Uterus (tissue), 4 donors: ENCODE data around the gene SUFU. TPM values are rescaled to one million over a fixed set of nuclear protein-coding genes. Genes with fewer than 3 reads are reported as not detected.

ENCODE experiments used
- DNase-seq, 2 donors: peaks; one replicate each; pipeline ENCODE4 v3.0.0-alpha.2; 2019 to 2020
- H3K27ac ChIP-seq, 2 donors: fragments of 200-600 bp; sonication (generic); 1 replicate in 1 of 2; 2 replicates in 1 of 2; pipeline ENCODE4 v1.5.1; 2016 to 2018
- H3K27me3 ChIP-seq, 2 donors: fragments of 200-600 bp; sonication (generic); one replicate each; pipeline ENCODE4 v1.5.1; 2018 to 2019; ENCODE audit warnings: control low read depth in 1 of 2
- H3K36me3 ChIP-seq, 2 donors: fragments of 200-600 bp; sonication (generic); one replicate each; pipeline ENCODE4 v1.5.1; 2019; ENCODE audit warnings: control low read depth in 1 of 2
- H3K4me1 ChIP-seq, 2 donors: fragments of 200-600 bp; sonication (generic); one replicate each; pipeline ENCODE4 v1.5.1; 2018 to 2019; ENCODE audit warnings: control low read depth in 1 of 2
- H3K4me3 ChIP-seq, 2 donors: fragments of 200-600 bp; sonication (generic); 1 replicate in 1 of 2; 2 replicates in 1 of 2; pipeline ENCODE4 v1.5.1; 2018 to 2019; ENCODE audit warnings: mild to moderate bottlenecking in 1 of 2
- H3K9me3 ChIP-seq, 2 donors: fragments of 200-600 bp; sonication (generic); one replicate each; pipeline ENCODE4 v1.5.1; 2019; ENCODE audit warnings: control low read depth in 1 of 2
- POLR2A ChIP-seq, 2 donors: fragments of 450-650 bp; IDR thresholded peaks; one replicate each; pipeline ENCODE4 v1.6.1; 2016; ENCODE audit warnings: antibody characterized with exemption in 2 of 2, mild to moderate bottlenecking in 1 of 2, moderate library complexity in 1 of 2
- intact Hi-C: fragments of 100-400 bp; cut with DNase I; formaldehyde crosslinking; loops from one replicate; pipeline ENCODE4 v1.15.1; 2023; ENCODE audit warnings: low total_unique reads
- total RNA-seq, 4 donors: library from RNA; depleted of rRNA in 3 of 4; stranded (reverse); fragments of >200 nt in 3 of 4; gene quantifications; one replicate each; pipeline versions ENCODE4 v1.1.0 to v1.2.4, GENCODE V29; 2014 to 2023
- TF ChIP-seq, protein P1 (sequence below), 4 experiments: fragments of 200-600 bp in 2 of 4; fragments of 450-650 bp in 2 of 4; sonication (generic) in 2 of 4; IDR thresholded peaks; one replicate each; pipeline ENCODE4 v1.5.1; 2016 to 2019; ENCODE audit warnings: antibody characterized with exemption in 4 of 4, mild to moderate bottlenecking in 2 of 4, moderate library complexity in 1 of 4
- donor health status: DM: yes; HTN: yes; CAD: no.

The SUFU gene
- total RNA-seq, 4 donors from 2014 or later, result 2.8 to 20.7 (median 12.3) TPM

DNA sequence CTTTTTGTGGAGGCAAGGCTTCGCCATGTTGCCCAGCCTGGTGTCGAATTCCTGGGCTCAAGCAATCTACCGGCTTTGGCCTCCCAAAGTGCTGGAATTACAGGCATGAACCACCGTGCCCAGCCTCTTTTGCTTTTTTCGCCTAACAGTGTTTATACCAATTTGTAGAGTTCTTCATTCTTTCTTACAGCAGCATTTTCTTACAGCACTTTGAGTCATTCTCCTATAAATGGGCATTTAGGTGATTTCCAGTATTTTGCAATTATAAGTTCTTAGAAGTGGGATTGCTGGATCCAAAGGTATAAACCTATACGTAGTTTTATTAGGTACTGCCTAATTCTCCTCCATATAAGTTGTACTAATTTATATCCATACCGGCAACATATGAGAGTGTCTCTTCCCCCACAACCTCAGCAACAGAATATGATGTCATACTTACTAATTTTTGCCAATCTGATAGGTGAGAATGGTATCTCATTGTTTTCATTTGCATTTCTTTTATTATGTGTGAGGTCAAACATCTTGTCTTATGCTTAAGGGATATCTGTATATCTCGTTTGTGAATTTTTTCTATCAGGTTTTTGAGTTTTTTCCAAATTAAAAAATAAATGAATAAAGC is 39.1 kb downstream of the SUFU start:
- intact Hi-C loops, result no loop called here
- H3K9me3 ChIP-seq, result no peaks in the 10 kb centered on the region
- TF ChIP-seq, protein P1, sequence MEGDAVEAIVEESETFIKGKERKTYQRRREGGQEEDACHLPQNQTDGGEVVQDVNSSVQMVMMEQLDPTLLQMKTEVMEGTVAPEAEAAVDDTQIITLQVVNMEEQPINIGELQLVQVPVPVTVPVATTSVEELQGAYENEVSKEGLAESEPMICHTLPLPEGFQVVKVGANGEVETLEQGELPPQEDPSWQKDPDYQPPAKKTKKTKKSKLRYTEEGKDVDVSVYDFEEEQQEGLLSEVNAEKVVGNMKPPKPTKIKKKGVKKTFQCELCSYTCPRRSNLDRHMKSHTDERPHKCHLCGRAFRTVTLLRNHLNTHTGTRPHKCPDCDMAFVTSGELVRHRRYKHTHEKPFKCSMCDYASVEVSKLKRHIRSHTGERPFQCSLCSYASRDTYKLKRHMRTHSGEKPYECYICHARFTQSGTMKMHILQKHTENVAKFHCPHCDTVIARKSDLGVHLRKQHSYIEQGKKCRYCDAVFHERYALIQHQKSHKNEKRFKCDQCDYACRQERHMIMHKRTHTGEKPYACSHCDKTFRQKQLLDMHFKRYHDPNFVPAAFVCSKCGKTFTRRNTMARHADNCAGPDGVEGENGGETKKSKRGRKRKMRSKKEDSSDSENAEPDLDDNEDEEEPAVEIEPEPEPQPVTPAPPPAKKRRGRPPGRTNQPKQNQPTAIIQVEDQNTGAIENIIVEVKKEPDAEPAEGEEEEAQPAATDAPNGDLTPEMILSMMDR (IDR thresholded peaks at IDR 0.05), result no peak

DNA sequence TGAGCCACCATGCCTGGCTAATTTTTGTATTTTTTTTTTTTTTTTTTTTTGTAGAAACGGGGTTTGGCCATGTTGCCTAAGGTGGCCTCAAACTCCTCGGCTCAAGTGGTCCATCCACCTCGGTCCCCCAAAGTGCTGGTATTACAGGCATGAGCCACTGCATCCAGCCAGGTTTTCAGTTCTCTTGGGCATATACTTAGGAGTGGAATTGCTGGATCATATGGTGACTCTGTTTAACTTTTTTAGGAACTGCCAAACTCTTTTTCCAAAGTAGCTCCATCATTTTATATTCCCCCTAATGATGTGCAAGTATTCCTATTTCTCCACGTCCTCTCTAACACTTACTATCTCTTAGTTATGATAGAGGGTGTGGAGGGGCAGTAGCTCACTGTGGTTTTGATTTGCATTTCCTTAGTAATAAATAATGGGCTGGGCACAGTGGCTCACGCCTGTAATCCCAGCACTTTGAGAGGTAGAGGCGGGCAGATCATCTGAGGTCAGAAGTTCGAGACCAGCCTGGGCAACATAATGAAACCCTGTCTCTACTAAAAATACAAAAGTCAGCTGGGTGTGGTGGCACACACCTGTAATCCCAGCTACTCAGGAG is 41.6 kb downstream of the SUFU start:
- Histone ChIP-seq H3K4me3 (no peak overlapping the region), H3K27me3 (no peaks in the 10 kb centered on the region), H3K9me3 (no peaks in the 10 kb centered on the region), H3K27ac (no peak overlapping the region), H3K4me1 (no peaks in the 10 kb centered on the region), H3K36me3 (no peaks in the 10 kb centered on the region)
- no peak for TF ChIP-seq POLR2A (IDR thresholded peaks at IDR 0.05)
- TF ChIP-seq, protein P1 (IDR thresholded peaks at IDR 0.05), result no peak
- intact Hi-C loops, result no loop called here
- no peak for DNase-seq

More for the DNA sequence above, 39.1 kb downstream of the SUFU start:
- DNase-seq, result no peak
- Histone ChIP-seq H3K27me3 (no peaks in the 10 kb centered on the region), H3K4me3 (no peak overlapping the region), H3K27ac (no peak overlapping the region), H3K36me3 (no peaks in the 10 kb centered on the region), H3K4me1 (no peaks in the 10 kb centered on the region)

DNA sequence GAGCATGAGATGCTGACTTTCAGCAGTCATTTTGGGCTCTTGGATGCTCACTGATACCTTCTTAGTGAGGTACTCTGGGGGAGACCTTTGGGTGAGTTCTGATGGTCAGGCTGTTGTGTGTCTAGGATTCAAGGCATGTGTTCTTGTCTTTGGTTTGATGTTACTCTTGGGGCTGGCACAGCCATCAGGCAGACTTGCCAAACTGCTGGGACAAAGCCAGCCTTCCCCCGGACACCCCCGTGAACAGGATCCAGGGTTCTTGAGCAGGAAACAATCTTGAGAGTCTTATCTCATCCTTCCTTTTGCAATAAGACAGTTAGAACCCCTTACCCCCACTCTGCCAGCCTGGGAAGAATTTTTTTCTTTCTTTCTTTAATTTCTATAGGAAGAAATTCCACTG is 42.2 kb downstream of the SUFU start:
- Histone ChIP-seq H3K9me3 (no peaks in the 10 kb centered on the region), H3K27me3 (no peaks in the 10 kb centered on the region), H3K4me1 (no peaks in the 10 kb centered on the region), H3K27ac (peak overlapping the region; percentile 5 to 12), H3K4me3 (no peak overlapping the region), H3K36me3 (no peaks in the 10 kb centered on the region)
- intact Hi-C loops, result no loop called here
- TF ChIP-seq, protein P1 (IDR thresholded peaks at IDR 0.05), result no peak
- no peak for TF ChIP-seq POLR2A (IDR thresholded peaks at IDR 0.05)
- no peak for DNase-seq

DNA sequence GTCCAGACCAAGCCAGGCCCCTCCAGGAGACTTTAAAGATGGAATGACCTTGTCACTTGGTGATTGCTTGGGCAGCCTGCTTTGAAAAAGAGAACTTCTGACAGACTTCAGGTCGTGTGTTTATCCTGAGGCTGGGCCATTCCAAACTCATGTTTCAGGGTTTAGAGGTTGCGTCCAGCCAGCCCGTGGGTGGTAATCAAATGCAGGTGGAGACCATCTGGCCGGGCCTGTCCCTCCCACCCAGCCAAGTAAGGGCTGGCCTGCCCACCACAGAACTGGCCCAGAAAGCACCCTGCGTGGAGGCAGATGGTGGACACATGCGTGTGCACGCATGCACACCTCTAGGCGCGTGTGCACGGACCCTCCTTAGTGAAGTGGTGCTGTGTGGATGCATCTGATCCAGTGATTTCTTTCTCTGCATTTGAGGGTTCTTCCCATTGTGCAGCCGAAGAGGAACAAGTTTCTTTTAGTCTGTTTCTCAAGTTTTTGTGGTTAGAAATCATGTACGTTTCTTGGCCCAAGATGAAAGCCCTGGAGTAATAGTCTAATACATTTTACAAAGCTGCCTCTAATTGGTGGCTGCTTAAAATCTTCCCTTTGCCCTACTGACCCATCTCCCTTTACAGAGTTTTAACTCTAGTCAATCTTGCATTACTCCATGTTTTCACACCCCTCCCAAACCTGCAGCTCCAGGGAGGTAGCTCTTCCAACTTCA is 43.0 kb downstream of the SUFU start:
- H3K4me3 ChIP-seq, result no peak overlapping the region
- no peak for TF ChIP-seq POLR2A (IDR thresholded peaks at IDR 0.05)
- TF ChIP-seq, protein P1 (IDR thresholded peaks at IDR 0.05), result no peak
- H3K27ac ChIP-seq, result peak overlapping the region; percentile 5 to 12
- H3K9me3 ChIP-seq, result no peaks in the 10 kb centered on the region
- no peaks in the 10 kb centered on the region for H3K4me1 ChIP-seq
- H3K36me3 ChIP-seq, result no peaks in the 10 kb centered on the region
- intact Hi-C loops, result no loop called here
- DNase-seq, result peak in 1 of 2 donors; percentile 18
- no peaks in the 10 kb centered on the region for H3K27me3 ChIP-seq

DNA sequence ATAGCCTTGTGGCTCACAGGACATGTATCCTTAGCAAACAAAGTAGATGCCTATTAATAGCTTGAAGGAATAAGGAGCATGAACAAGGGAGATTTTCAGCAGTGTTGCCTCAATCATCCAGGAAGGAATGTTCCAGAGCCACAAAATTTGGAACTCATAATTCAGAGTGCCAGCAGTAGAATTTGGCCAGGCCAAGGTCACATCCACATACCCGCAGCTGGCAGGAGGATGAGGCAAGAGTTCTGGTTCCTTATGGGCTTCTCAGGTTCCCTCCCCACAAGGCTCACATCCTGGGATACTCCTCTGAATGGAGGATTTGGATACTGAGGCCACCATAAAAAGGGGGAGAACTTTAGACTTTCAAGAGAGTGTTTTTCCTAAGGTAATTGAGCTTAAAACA is 45.8 kb downstream of the SUFU start:
- H3K36me3 ChIP-seq, result no peaks in the 10 kb centered on the region
- no peak overlapping the region for H3K27ac ChIP-seq
- H3K4me3 ChIP-seq, result no peak overlapping the region
- no peaks in the 10 kb centered on the region for H3K4me1 ChIP-seq
- H3K27me3 ChIP-seq, result no peaks in the 10 kb centered on the region
- TF ChIP-seq, protein P1 (IDR thresholded peaks at IDR 0.05), result no peak
- TF ChIP-seq POLR2A (IDR thresholded peaks at IDR 0.05), result no peak
- intact Hi-C loops, result no loop called here
- DNase-seq, result no peak
- no peaks in the 10 kb centered on the region for H3K9me3 ChIP-seq
